ENCODE measurements around the gene DMBX1. TPM values are rescaled to one million over a fixed set of nuclear protein-coding genes. Genes with fewer than 3 reads are reported as not detected.

DMBX1 gene
- total and polyA plus RNA-seq, 2 donors (not counting 1 experiment from before 2014, with no cell fraction given) = not detected

DNA sequence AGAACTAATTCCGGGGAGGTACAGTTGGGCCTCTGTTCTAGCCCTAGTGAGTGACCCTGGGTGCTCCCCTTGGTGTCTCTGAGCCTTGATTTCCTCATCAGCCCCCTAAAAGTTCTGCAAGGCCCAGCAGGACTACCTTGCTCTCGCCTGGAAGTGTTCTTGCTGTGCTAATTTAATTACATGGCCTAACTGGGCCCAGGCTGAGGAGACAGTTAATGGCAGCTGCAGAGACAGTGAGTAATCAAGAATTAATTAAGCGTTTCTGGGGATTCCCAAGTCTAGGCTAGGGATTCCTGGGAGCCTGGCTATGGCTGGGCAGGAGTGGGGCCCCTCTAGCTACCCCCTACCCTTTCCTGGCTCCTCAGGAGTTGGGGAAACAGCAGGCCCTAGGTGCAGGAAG, 24.7 kb upstream of the DMBX1 start:
- Mint-ChIP-seq H3K9me3 (ENCODE audit: insufficient read depth) (no peaks in the 10 kb centered on the region), H3K4me1 (peaks cover 11% of the 10 kb centered on the region), H3K27ac (no peak overlapping the region), H3K4me3 (no peak overlapping the region), H3K27me3 (peaks cover 62% of the 10 kb centered on the region)
- H3K4me1 ChIP-seq (ENCODE audit: control insufficient read depth in 2 of 2, insufficient read depth in 2 of 2, low read length in 2 of 2) = peaks cover 7 to 9% of the 10 kb centered on the region in 2 donors
- H3K36me3 ChIP-seq (replicated peaks in 1 of 2; ENCODE audit: control extremely low read depth in 1 of 2, control insufficient read depth in 1 of 2, extremely low read depth in 1 of 2, insufficient read depth in 2 of 2, low read length in 1 of 2) = no peaks in the 10 kb centered on the region
- peaks cover 0 to 54% (median 17%) of the 10 kb centered on the region in 4 experiments for H3K27me3 ChIP-seq (replicated peaks in 1 of 4; ENCODE audit: control extremely low read depth in 1 of 4, control insufficient read depth in 3 of 4, insufficient read depth in 4 of 4, low read length in 3 of 4)
- no peak for TF ChIP-seq EZH2 (IDR thresholded peaks at IDR 0.05; ENCODE audit: borderline replicate concordance, insufficient read depth, low read depth, low read length, poor library complexity, severe bottlenecking)
- TF ChIP-seq, protein P1, sequence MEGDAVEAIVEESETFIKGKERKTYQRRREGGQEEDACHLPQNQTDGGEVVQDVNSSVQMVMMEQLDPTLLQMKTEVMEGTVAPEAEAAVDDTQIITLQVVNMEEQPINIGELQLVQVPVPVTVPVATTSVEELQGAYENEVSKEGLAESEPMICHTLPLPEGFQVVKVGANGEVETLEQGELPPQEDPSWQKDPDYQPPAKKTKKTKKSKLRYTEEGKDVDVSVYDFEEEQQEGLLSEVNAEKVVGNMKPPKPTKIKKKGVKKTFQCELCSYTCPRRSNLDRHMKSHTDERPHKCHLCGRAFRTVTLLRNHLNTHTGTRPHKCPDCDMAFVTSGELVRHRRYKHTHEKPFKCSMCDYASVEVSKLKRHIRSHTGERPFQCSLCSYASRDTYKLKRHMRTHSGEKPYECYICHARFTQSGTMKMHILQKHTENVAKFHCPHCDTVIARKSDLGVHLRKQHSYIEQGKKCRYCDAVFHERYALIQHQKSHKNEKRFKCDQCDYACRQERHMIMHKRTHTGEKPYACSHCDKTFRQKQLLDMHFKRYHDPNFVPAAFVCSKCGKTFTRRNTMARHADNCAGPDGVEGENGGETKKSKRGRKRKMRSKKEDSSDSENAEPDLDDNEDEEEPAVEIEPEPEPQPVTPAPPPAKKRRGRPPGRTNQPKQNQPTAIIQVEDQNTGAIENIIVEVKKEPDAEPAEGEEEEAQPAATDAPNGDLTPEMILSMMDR (IDR thresholded peaks at IDR 0.05) = no peak
- 100% methylated on average over 3 of the region's 3 CpGs for WGBS (ENCODE audit: insufficient coverage)
- no peak overlapping the region for H2AFZ ChIP-seq (ENCODE audit: insufficient read depth, low read depth, low read length, poor library complexity, severe bottlenecking)
- no peak overlapping the region for H3K9ac ChIP-seq (ENCODE audit: low read length)
- H3K27ac ChIP-seq (ENCODE audit: low read length in 2 of 2) = no peak overlapping the region
- DNase-seq = no peak
- no peaks in the 10 kb centered on the region for H4K20me1 ChIP-seq (ENCODE audit: control insufficient read depth, insufficient read depth, low read length, poor library complexity, severe bottlenecking)
- no peak overlapping the region for H3K4me3 ChIP-seq (ENCODE audit: control extremely low read depth in 1 of 5, extremely low read depth in 1 of 5, insufficient read depth in 1 of 5, low read depth in 2 of 5, low read length in 4 of 5)
- ChIA-PET CTCF (no interaction called here), POLR2A (no interaction called here)
- H3K79me2 ChIP-seq (ENCODE audit: control insufficient read depth, insufficient read depth, low read length) = no peaks in the 10 kb centered on the region
- intact Hi-C loops (cut with micrococcal nuclease) = no loop called here
- no peak for ATAC-seq (ENCODE audit: low read depth)
- H3K4me2 ChIP-seq (replicated peaks; ENCODE audit: low read depth, low read length, poor library complexity, severe bottlenecking) = no peak overlapping the region
- H3K9me3 ChIP-seq (ENCODE audit: control extremely low read depth in 1 of 3, control insufficient read depth in 2 of 3, insufficient read depth in 1 of 3, low read length in 2 of 3) = peaks cover 0 to 5% (median 0%) of the 10 kb centered on the region in 3 donors

DNA sequence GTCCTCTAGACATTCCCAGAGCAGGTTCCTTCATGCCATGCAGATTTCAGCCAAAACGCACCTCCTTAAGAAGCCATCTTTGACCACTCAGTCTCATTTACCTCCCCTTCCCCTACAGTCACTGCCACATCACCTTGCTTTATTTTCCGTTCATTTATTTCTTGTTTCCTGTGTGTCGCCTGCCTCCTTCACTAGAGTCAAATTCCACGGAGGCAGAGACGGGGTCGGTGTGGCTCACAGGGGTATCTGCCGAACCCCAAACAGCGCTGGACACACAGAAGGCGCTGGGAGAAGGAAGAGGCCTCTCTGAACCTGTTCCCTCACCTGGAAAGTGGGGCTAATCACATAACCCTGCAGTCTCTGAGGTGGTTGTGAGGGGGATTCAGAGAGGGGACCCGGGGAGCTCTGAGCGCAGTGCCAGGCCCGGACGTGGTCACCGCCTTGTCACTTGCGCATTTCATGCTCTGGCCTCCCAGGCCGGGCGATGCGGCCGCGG, 23.6 kb upstream of the DMBX1 start:
- intact Hi-C loops (cut with micrococcal nuclease) = no loop called here
- H3K4me3 ChIP-seq (ENCODE audit: control extremely low read depth in 1 of 5, extremely low read depth in 1 of 5, insufficient read depth in 1 of 5, low read depth in 2 of 5, low read length in 4 of 5) = peak overlapping the region in 3 of 5 experiments; percentile 56 to 60 (median 59)

More for the DNA sequence above, 23.6 kb upstream of the DMBX1 start:
- Histone ChIP-seq H4K20me1 (ENCODE audit: control insufficient read depth, insufficient read depth, low read length, poor library complexity, severe bottlenecking) (no peaks in the 10 kb centered on the region), H3K4me1 (ENCODE audit: control insufficient read depth in 2 of 2, insufficient read depth in 2 of 2, low read length in 2 of 2) (peaks cover 7 to 9% of the 10 kb centered on the region in 2 donors), H3K79me2 (ENCODE audit: control insufficient read depth, insufficient read depth, low read length) (no peaks in the 10 kb centered on the region), H2AFZ (ENCODE audit: insufficient read depth, low read depth, low read length, poor library complexity, severe bottlenecking) (peak overlapping the region; percentile 84), H3K9ac (ENCODE audit: low read length) (peak overlapping the region; percentile 67), H3K9me3 (ENCODE audit: control extremely low read depth in 1 of 3, control insufficient read depth in 2 of 3, insufficient read depth in 1 of 3, low read length in 2 of 3) (peaks cover 0 to 5% (median 0%) of the 10 kb centered on the region in 3 donors), H3K4me2 (replicated peaks; ENCODE audit: low read depth, low read length, poor library complexity, severe bottlenecking) (peak overlapping the region; percentile 90), H3K36me3 (replicated peaks in 1 of 2; ENCODE audit: control extremely low read depth in 1 of 2, control insufficient read depth in 1 of 2, extremely low read depth in 1 of 2, insufficient read depth in 2 of 2, low read length in 1 of 2) (no peaks in the 10 kb centered on the region), H3K27me3 (replicated peaks in 1 of 4; ENCODE audit: control extremely low read depth in 1 of 4, control insufficient read depth in 3 of 4, insufficient read depth in 4 of 4, low read length in 3 of 4) (peaks cover 0 to 52% (median 16%) of the 10 kb centered on the region in 4 experiments), H3K27ac (ENCODE audit: low read length in 2 of 2) (no peak overlapping the region)
- POLR2A ChIA-PET = no interaction called here
- Mint-ChIP-seq H3K4me3 (peak overlapping the region; percentile 86), H3K9me3 (ENCODE audit: insufficient read depth) (no peaks in the 10 kb centered on the region), H3K27me3 (peaks cover 63% of the 10 kb centered on the region), H3K4me1 (peaks cover 11% of the 10 kb centered on the region), H3K27ac (no peak overlapping the region)
- ATAC-seq (ENCODE audit: low read depth) = no peak
- no peak for DNase-seq
- 26% methylated on average over 19 of the region's 20 CpGs for WGBS (ENCODE audit: insufficient coverage)
- TF ChIP-seq, protein P1 (IDR thresholded peaks at IDR 0.05) = no peak
- TF ChIP-seq EZH2 (IDR thresholded peaks at IDR 0.05; ENCODE audit: borderline replicate concordance, insufficient read depth, low read depth, low read length, poor library complexity, severe bottlenecking) = no peak
- CTCF ChIA-PET = no interaction called here
